ENCODE measurements around the gene IGFBP2. TPM values are rescaled to one million over a fixed set of nuclear protein-coding genes. Genes with fewer than 3 reads are reported as not detected.
"Not testable (repeated sequence)": the region's sequence is repeated elsewhere in the genome, so short reads cannot be mapped to it uniquely, and the experiment has no call there.

Gene IGFBP2, protein sequence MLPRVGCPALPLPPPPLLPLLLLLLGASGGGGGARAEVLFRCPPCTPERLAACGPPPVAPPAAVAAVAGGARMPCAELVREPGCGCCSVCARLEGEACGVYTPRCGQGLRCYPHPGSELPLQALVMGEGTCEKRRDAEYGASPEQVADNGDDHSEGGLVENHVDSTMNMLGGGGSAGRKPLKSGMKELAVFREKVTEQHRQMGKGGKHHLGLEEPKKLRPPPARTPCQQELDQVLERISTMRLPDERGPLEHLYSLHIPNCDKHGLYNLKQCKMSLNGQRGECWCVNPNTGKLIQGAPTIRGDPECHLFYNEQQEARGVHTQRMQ
- total RNA-seq (1 to 10 TPM in 1 of 2 donors, not detected in 1; 6.1 TPM), total RNA-seq (0 to 1.0 reads per million in 2 donors)

GRCh38 chr2:216632952-216633615, at the start of gene IGFBP2:
IGFBP2 (plus strand) TSS chr2:216633420; CDS start chr2:216633524, 104 bp downstream.
- no peak within 1 kb of the TSS for H3K27ac Mint-ChIP-seq

DNA sequence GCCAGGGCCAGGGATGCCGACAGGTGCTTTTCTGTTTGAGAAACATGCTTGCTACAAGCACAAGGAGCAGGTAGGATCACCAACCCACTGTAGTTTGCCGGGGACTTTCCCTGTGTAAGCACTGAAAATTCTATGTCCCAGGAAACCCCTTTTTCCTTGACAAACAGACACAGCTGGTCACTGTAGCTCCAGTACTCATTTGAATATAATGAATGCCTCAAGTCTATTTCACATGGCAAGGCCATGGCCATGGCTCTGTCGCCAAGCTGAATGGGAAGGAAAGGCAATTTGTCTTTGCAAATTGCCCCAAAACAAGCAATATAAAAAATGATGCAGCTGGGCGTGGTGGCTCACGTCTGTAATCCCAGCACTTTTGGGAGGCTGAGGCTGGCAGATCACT, 49.6 kb upstream of the IGFBP2 start:
- DNase-seq: no peak
- H3K27me3 Mint-ChIP-seq: peaks cover 40% of the 10 kb centered on the region
- no peaks in the 10 kb centered on the region for H3K9me3 ChIP-seq (ENCODE audit: control insufficient read depth, low read length, poor library complexity, severe bottlenecking)
- no peaks in the 10 kb centered on the region for H3K36me3 Mint-ChIP-seq (ENCODE audit: low read depth)
- no peaks in the 10 kb centered on the region for H3K4me1 Mint-ChIP-seq
- no peak for ATAC-seq
- H3K27ac Mint-ChIP-seq: no peak overlapping the region
- H3K4me3 Mint-ChIP-seq: no peak overlapping the region

More at GRCh38 chr2:216632952-216633615, at the start of gene IGFBP2:
- H3K36me3 Mint-ChIP-seq (ENCODE audit: low read depth): peaks cover 6% of the 10 kb centered on the region
- H3K27me3 Mint-ChIP-seq: peaks cover 75% of the 10 kb centered on the region
- ATAC-seq: no peak
- H3K4me3 Mint-ChIP-seq: peak within 1 kb of the TSS; percentile 81
- H3K4me1 Mint-ChIP-seq: peaks cover 21% of the 10 kb centered on the region
- DNase-seq: no peak
- H3K9me3 ChIP-seq (ENCODE audit: control insufficient read depth, low read length, poor library complexity, severe bottlenecking): no peaks in the 10 kb centered on the region

- H3K36me3 Mint-ChIP-seq (ENCODE audit: low read depth): no peaks in the 10 kb centered on the region
- no peaks in the 10 kb centered on the region for H3K4me1 Mint-ChIP-seq
- no peak for ATAC-seq
- no peak overlapping the region for H3K27ac Mint-ChIP-seq
- peaks cover 42% of the 10 kb centered on the region for H3K27me3 Mint-ChIP-seq
- H3K4me3 Mint-ChIP-seq: no peak overlapping the region
- no peak for DNase-seq
- no peaks in the 10 kb centered on the region for H3K9me3 ChIP-seq (ENCODE audit: control insufficient read depth, low read length, poor library complexity, severe bottlenecking)
These were observed 49.1 kb upstream of the IGFBP2 start for GRCh38 chr2:216584112-216584511.

DNA sequence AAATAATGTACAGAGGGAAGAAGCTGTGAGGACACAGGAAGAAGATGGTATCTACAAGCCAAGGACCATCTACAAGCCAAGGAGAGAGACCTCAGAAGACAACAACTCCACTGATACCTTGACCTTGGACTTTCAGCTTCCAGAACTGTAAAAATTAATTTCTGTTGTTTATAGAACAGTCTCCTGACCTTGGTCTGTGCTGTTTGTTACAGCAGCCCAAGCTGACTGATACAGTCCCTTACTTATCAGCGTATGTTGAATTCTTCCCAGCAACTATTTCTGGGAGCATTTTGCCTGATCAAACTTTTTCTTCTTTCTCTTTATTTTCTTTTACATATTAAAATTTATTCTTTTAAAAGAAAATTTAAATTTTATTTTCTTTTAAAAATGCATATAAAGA, 47.8 kb upstream of the IGFBP2 start:
- DNase-seq: no peak
- Mint-ChIP-seq H3K27ac (no peak overlapping the region), H3K27me3 (peaks cover 51% of the 10 kb centered on the region), H3K4me3 (no peak overlapping the region), H3K36me3 (ENCODE audit: low read depth) (no peaks in the 10 kb centered on the region), H3K4me1 (no peaks in the 10 kb centered on the region)
- H3K9me3 ChIP-seq (ENCODE audit: control insufficient read depth, low read length, poor library complexity, severe bottlenecking): no peaks in the 10 kb centered on the region
- ATAC-seq: no peak

DNA sequence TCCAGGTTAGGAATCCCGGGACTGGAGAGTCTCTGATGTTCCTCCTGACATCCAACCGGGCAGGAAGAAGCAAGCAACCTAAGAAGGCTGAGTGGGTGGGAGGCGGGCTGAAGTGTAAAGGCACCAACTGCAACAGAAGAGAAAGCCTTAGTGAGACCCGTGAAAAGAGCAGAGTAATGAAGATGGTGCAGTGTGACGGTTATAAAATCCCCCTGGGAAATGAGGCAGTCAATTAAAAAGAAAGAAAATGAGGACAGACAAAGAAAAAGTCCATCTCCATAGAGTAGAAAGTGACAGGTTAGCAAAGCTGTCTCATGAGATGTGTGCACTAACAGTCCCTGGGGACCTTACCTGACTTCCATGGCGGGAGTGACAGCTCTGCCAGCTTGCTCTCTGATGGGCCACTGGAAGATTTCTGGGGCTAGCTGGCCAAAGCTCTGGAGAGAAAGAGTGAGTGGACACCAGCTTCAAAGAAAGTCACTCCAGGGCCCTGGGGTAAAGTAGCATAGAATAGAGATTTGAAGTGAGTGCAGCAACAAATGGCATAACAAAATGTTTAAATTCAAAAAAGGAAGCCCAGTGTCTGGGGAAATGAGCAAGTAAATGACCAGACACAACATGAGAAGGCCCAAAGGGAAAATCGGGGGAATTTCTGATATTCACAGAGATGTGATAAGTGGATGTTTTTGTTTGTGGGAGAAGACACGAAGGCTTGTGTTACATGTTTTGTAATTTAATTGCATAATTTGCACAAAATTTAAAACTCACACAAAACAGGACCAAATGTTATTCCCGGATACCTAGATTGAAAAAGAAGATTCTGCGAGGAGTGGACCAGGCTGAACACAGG, 44.1 kb upstream of the IGFBP2 start:
- H3K27ac Mint-ChIP-seq: no peak overlapping the region
- H3K4me1 Mint-ChIP-seq: no peaks in the 10 kb centered on the region
- DNase-seq (no peak), ATAC-seq (no peak)
- peaks cover 40% of the 10 kb centered on the region for H3K27me3 Mint-ChIP-seq
- no peak overlapping the region for H3K4me3 Mint-ChIP-seq
- H3K36me3 Mint-ChIP-seq (ENCODE audit: low read depth): no peaks in the 10 kb centered on the region
- H3K9me3 ChIP-seq (ENCODE audit: control insufficient read depth, low read length, poor library complexity, severe bottlenecking): no peaks in the 10 kb centered on the region

DNA sequence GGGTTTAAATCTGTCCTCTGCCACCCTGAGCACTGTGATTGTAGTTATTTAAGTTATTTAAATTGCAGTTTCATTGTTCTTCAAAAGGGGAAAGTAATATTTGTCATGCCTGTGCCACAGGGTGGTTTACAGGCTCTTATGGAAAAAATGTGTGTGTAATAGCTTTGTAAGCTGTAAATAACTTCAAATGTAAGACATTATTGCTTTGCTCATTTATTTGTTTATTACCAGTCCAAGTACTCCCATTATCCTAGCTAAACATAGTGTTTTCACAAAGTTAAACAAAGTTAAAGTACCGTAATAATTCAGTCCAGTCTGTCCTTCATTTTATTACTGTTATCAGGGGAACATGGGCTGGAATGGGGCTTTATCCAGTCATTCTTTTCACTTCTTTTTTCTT, 43.4 kb upstream of the IGFBP2 start:
- H3K4me3 Mint-ChIP-seq: no peak overlapping the region
- no peak for DNase-seq
- peaks cover 33% of the 10 kb centered on the region for H3K27me3 Mint-ChIP-seq
- no peaks in the 10 kb centered on the region for H3K4me1 Mint-ChIP-seq
- ATAC-seq: no peak
- no peak overlapping the region for H3K27ac Mint-ChIP-seq
- no peaks in the 10 kb centered on the region for H3K9me3 ChIP-seq (ENCODE audit: control insufficient read depth, low read length, poor library complexity, severe bottlenecking)
- H3K36me3 Mint-ChIP-seq (ENCODE audit: low read depth): no peaks in the 10 kb centered on the region

DNA sequence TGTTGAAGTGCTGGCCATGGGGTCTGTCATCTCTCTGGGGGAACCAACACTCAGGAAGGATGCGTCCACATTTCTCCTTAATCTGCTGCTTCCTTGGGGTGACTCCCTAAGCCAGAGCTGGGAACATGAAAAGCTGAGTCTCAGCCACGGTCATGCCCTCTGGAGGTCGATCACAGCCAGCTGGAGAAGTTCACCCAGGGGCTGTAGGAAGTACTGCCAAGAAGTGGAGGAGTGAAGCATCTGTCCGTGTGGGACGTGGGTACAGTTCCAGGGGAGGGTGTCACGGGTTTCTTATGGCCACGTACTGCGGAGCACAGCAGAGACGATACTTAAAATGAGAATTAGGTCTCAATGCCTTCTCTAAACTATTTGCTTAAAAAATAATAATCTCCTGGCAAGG, 42.4 kb upstream of the IGFBP2 start:
- peaks cover 31% of the 10 kb centered on the region for H3K27me3 Mint-ChIP-seq
- ATAC-seq (no peak), DNase-seq (no peak)
- no peaks in the 10 kb centered on the region for H3K9me3 ChIP-seq (ENCODE audit: control insufficient read depth, low read length, poor library complexity, severe bottlenecking)
- H3K4me3 Mint-ChIP-seq: no peak overlapping the region
- H3K36me3 Mint-ChIP-seq (ENCODE audit: low read depth): no peaks in the 10 kb centered on the region
- H3K4me1 Mint-ChIP-seq: no peaks in the 10 kb centered on the region
- no peak overlapping the region for H3K27ac Mint-ChIP-seq

DNA sequence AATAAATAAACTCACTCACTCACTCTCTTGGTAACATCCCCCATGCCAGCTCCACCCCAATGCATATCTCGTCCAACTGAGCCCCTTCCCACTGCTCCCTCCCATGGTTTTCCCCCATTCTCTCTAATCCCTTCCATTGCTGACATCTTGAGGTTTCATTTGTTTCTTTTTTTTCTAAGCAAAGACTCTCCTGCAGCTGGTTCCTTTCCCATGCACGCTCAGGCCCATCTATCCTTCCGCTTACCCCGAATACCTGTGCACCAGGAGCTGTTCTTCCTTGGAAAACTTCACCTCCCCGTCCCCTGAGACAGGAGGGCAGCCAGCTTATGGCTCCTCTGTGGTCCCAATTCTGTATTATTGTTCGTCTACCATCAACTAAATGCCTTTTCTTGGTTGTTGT, 41.7 kb upstream of the IGFBP2 start:
- H3K36me3 Mint-ChIP-seq (ENCODE audit: low read depth): no peaks in the 10 kb centered on the region
- no peak overlapping the region for H3K27ac Mint-ChIP-seq
- ATAC-seq: no peak
- H3K4me1 Mint-ChIP-seq: no peaks in the 10 kb centered on the region
- no peak overlapping the region for H3K4me3 Mint-ChIP-seq
- peaks cover 38% of the 10 kb centered on the region for H3K27me3 Mint-ChIP-seq
- no peaks in the 10 kb centered on the region for H3K9me3 ChIP-seq (ENCODE audit: control insufficient read depth, low read length, poor library complexity, severe bottlenecking)
- DNase-seq: no peak

DNA sequence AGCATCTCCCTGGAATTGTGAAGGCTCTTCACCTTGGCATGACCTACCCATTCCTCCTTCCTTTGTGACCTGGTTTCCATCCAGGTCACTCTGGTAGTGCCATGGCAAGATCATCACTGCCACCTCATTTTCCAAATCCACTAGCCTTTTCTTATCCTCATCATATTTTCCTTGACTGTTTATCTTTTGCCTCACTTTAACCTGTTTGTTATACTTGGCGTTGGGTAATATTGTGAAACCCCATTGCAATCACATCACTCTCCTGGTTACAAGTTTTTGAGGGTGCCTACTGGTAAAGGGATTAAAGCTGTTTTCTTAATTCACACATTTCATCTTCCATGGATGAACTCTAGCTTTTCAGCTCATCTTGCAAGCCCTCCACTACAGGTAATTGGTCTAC, 39.1 kb upstream of the IGFBP2 start:
- ATAC-seq (no peak), DNase-seq (no peak)
- Mint-ChIP-seq H3K4me1 (no peaks in the 10 kb centered on the region), H3K27me3 (peaks cover 31% of the 10 kb centered on the region), H3K4me3 (no peak overlapping the region), H3K36me3 (ENCODE audit: low read depth) (no peaks in the 10 kb centered on the region), H3K27ac (no peak overlapping the region)
- no peaks in the 10 kb centered on the region for H3K9me3 ChIP-seq (ENCODE audit: control insufficient read depth, low read length, poor library complexity, severe bottlenecking)

DNA sequence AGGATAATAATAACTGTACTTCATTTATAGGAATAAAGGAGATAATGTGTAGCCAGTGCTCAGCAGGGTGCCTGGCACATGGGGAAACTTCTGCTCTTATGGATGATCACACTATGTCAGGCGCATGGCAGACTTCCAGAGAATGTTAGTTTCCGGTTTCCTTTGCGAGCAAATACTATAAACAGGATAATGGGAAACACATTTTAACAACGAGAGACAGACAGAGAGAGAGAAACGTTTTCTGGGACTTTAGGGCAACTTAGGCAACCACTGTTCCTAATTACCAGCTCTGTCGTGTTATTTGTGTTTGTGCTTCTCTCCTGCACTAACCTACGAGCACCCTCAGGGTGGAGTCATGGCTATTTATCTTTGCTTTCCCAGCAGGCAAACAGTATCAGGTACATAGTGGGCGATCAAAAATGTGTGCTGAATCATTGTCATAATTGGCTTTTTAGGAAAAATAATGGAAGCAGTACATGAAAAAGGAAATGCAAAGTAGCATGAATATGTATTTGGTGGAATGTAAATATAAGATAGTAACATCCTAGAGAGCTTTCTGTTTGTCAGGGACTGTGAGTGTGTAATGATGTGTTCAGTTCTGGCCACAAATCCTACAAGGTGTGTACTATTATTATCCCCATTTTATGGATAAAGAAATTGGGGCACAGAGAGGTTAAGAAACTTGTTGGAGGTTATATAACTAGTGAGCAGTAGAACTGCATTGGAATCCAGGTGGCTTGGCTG, 36.8 kb upstream of the IGFBP2 start:
- peaks cover 27% of the 10 kb centered on the region for H3K27me3 Mint-ChIP-seq
- ATAC-seq (no peak), DNase-seq (no peak)
- no peak overlapping the region for H3K4me3 Mint-ChIP-seq
- no peaks in the 10 kb centered on the region for H3K9me3 ChIP-seq (ENCODE audit: control insufficient read depth, low read length, poor library complexity, severe bottlenecking)
- H3K4me1 Mint-ChIP-seq: no peaks in the 10 kb centered on the region
- no peaks in the 10 kb centered on the region for H3K36me3 Mint-ChIP-seq (ENCODE audit: low read depth)
- no peak overlapping the region for H3K27ac Mint-ChIP-seq

- Mint-ChIP-seq H3K36me3 (ENCODE audit: low read depth) (no peaks in the 10 kb centered on the region), H3K27me3 (peaks cover 27% of the 10 kb centered on the region), H3K27ac (no peak overlapping the region), H3K4me1 (no peaks in the 10 kb centered on the region), H3K4me3 (no peak overlapping the region)
- ATAC-seq (no peak), DNase-seq (no peak)
- H3K9me3 ChIP-seq (ENCODE audit: control insufficient read depth, low read length, poor library complexity, severe bottlenecking): no peaks in the 10 kb centered on the region
These were observed 36.2 kb upstream of the IGFBP2 start for GRCh38 chr2:216596980-216597509.

DNA sequence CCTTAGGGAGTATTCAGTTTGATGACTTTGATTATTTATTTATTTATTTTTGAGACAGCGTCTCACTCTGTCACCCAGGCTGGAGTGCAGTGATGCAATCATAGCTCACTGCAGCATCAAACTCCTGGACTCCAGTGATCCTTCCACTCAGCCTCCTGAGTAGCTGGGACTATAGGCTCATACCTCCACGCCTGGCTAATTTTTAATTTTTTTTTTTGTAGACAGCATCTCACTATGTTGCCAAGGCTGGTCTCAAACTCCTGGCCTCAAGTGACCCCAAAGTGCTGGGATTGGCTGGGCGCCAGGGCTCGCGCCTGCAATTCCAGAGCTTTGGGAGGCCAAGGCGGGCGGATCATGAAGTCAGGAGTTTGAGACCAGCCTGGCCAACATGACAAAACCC, 35.4 kb upstream of the IGFBP2 start:
- not testable (repeated sequence) for ATAC-seq; H3K4me3 Mint-ChIP-seq; H3K27ac Mint-ChIP-seq; H3K4me1 Mint-ChIP-seq; H3K9me3 ChIP-seq (ENCODE audit: control insufficient read depth, low read length, poor library complexity, severe bottlenecking); DNase-seq; H3K36me3 Mint-ChIP-seq (ENCODE audit: low read depth)
- H3K27me3 Mint-ChIP-seq: peaks cover 31% of the 10 kb centered on the region
